Testis (tissue), 3 donors: Measurements from ENCODE around the gene EZH2. TPM values are rescaled to one million over a fixed set of nuclear protein-coding genes. Genes with fewer than 3 reads are reported as not detected.

Experiments used
- DNase-seq: peaks from one replicate; pipeline ENCODE4 v3.0.0-alpha.2; 2019
- H3K27ac ChIP-seq, 2 donors: fragments of 200-600 bp; sonication (generic); one replicate each; pipeline ENCODE4 v1.5.1; 2019
- H3K27me3 ChIP-seq: fragments of 200-600 bp; sonication (generic); one replicate; pipeline ENCODE4 v1.5.1; 2019
- H3K36me3 ChIP-seq: fragments of 200-600 bp; sonication (generic); one replicate; pipeline ENCODE4 v1.5.1; 2017; ENCODE audit warnings: low read depth; ENCODE audit errors: missing control alignments
- H3K4me1 ChIP-seq: fragments of 200-600 bp; sonication (generic); one replicate; pipeline ENCODE4 v1.5.1; 2019
- H3K4me3 ChIP-seq, 2 donors: fragments of 200-600 bp; sonication (generic); one replicate each; pipeline ENCODE4 v1.5.1; 2017 to 2019
- H3K9me3 ChIP-seq: fragments of 200-600 bp; sonication (generic); one replicate; pipeline ENCODE4 v1.5.1; 2017
- POLR2A ChIP-seq: fragments of 450-650 bp; IDR thresholded peaks from one replicate; pipeline ENCODE4 v1.6.1; 2017; ENCODE audit warnings: antibody characterized with exemption, mild to moderate bottlenecking, moderate library complexity
- WGBS, 2 donors: methylation state at CpG; one replicate each; pipeline ENCODE4 v1.1.5; 2018; 5-methylcytosine and 5-hydroxymethylcytosine counted together
- intact Hi-C: fragments of 100-400 bp; cut with DNase I; formaldehyde crosslinking; loops from one replicate; pipeline ENCODE4 v1.15.1; 2023; ENCODE audit warnings: low total_unique reads
- polyA plus RNA-seq: library from polyadenylated mRNA; stranded (reverse); fragments of 350-450 nt; fragmentation: Illumina TruSeq; extraction: RNeasy Lipid Tissue Mini Kit (QIAGEN cat#74804); gene quantifications from one replicate; pipeline ENCODE4 v1.2.3, GENCODE V29; 2014; ENCODE audit warnings: low read depth, low replicate concordance; ENCODE audit not compliant: insufficient read depth
- total RNA-seq, 2 donors: library from RNA; depleted of rRNA; stranded (reverse); fragments of >200 nt; gene quantifications; one replicate each; pipeline ENCODE4 v1.2.3, GENCODE V29; 2016
- TF ChIP-seq, protein P1 (sequence below), 3 experiments: fragments of 450-650 bp in 2 of 3; fragments of 200-600 bp in 1 of 3; sonication (generic) in 1 of 3; IDR thresholded peaks; one replicate each; pipeline ENCODE4 v1.5.1; 2016 to 2019; ENCODE audit warnings: antibody characterized with exemption in 3 of 3, mild to moderate bottlenecking in 2 of 3, moderate library complexity in 1 of 3

The EZH2 gene
- total and polyA plus RNA-seq, 3 donors from 2014 or later = 27.0 to 60.3 (median 36.0) TPM

DNA sequence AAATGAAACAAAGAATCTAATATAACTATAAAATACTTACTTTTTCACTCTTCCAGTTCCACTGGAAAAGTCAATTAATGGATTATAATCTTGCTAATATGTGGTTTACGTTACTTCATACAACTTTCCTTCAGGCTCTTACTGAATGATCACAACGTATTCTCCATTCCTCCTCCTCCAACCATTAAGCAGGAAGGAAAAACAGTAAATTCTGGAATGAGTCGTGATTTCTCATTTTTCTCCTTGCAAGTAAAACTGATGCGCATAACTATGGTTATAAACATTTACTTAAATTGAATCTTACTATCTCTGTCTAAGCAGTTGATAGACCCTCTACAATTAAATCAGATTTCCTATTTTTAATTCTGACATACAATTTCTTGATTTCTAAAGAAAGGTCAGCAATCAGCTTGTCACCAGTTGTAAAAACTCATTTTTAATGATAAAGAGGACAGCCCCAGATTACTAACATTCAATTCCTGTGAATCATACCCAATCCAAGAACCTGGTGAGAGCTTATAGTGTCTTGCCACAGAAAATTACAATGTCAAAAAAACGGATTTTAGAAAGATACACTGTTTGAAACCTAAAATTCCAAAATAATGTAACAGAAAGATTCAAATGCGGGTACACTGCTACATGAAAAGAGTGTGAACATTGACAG lies 64.3 kb downstream of the EZH2 start:
- TF ChIP-seq, protein P1, sequence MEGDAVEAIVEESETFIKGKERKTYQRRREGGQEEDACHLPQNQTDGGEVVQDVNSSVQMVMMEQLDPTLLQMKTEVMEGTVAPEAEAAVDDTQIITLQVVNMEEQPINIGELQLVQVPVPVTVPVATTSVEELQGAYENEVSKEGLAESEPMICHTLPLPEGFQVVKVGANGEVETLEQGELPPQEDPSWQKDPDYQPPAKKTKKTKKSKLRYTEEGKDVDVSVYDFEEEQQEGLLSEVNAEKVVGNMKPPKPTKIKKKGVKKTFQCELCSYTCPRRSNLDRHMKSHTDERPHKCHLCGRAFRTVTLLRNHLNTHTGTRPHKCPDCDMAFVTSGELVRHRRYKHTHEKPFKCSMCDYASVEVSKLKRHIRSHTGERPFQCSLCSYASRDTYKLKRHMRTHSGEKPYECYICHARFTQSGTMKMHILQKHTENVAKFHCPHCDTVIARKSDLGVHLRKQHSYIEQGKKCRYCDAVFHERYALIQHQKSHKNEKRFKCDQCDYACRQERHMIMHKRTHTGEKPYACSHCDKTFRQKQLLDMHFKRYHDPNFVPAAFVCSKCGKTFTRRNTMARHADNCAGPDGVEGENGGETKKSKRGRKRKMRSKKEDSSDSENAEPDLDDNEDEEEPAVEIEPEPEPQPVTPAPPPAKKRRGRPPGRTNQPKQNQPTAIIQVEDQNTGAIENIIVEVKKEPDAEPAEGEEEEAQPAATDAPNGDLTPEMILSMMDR (IDR thresholded peaks at IDR 0.05) = no peak
- no peak for TF ChIP-seq POLR2A
- no peak for DNase-seq
- no peaks in the 10 kb centered on the region for H3K27me3 ChIP-seq
- WGBS, 2 donors = 76 to 81% methylated on average over 6 of the region's 6 CpGs
- no peak overlapping the region for H3K27ac ChIP-seq
- no peaks in the 10 kb centered on the region for H3K36me3 ChIP-seq
- H3K4me1 ChIP-seq = no peaks in the 10 kb centered on the region
- no peaks in the 10 kb centered on the region for H3K9me3 ChIP-seq
- intact Hi-C loops = no loop called here
- no peak overlapping the region for H3K4me3 ChIP-seq

DNA sequence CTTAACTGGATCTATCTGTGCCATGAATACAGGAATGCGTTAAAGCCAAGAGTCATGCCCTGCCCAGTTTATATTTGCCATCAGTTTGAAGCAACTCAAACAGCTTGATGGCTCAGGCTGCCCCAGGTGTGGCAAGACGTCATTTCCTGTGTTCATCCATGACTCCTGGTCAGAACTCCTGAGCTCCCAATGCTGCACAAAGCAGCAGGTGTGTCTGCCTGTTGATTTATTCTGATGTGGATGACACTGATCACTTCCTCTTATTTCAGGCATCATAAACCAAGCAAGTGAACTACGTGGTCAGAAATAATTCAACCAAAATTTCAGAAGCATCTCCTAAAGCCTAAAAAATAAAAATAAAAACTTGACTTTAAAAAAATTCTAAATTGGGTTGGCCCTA lies 68.5 kb downstream of the EZH2 start:
- no peak for TF ChIP-seq POLR2A
- TF ChIP-seq, protein P1 (IDR thresholded peaks at IDR 0.05) = no peak
- H3K27ac ChIP-seq = no peak overlapping the region
- no peak for DNase-seq
- intact Hi-C loops = no loop called here
- WGBS, 2 donors = 87 to 96% methylated on average over 3 of the region's 3 CpGs
- no peaks in the 10 kb centered on the region for H3K4me1 ChIP-seq
- no peaks in the 10 kb centered on the region for H3K27me3 ChIP-seq
- no peaks in the 10 kb centered on the region for H3K36me3 ChIP-seq
- no peak overlapping the region for H3K4me3 ChIP-seq
- H3K9me3 ChIP-seq = no peaks in the 10 kb centered on the region

DNA sequence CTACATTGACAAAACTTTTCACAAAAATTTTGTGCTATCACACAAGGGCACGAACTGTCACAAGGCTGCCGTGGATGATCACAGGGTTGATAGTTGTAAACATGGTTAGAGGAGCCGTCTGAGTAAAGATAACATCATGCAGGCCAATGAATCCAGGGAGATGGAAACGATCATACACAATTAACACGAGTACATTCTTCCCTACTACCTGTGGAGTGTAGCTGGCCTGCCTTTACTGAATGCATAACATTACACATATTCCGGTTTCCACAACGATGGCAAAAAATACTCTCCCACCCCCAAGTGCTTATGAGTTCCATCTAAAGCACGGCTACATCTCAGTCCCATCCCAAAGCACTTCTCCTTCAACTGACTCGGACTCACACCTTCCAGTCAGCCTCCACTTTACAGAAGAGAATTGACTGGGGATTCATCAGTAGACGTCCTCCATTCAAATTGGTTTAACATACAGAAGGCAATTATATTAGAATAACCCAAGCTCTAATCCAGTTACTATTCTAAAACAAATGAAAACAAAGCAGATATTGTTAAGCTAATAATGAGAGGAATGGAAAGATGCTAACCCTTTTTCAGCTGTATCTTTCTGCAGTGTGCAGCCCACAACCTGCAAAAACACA lies 69.0 kb downstream of the EZH2 start:
- Histone ChIP-seq H3K36me3 (no peaks in the 10 kb centered on the region), H3K27ac (no peak overlapping the region), H3K27me3 (no peaks in the 10 kb centered on the region), H3K4me1 (no peaks in the 10 kb centered on the region), H3K4me3 (no peak overlapping the region), H3K9me3 (no peaks in the 10 kb centered on the region)
- TF ChIP-seq, protein P1 (IDR thresholded peaks at IDR 0.05) = no peak
- no peak for TF ChIP-seq POLR2A
- DNase-seq = no peak
- WGBS, 2 donors = 86 to 90% methylated on average over 10 of the region's 10 CpGs
- intact Hi-C loops = no loop called here

DNA sequence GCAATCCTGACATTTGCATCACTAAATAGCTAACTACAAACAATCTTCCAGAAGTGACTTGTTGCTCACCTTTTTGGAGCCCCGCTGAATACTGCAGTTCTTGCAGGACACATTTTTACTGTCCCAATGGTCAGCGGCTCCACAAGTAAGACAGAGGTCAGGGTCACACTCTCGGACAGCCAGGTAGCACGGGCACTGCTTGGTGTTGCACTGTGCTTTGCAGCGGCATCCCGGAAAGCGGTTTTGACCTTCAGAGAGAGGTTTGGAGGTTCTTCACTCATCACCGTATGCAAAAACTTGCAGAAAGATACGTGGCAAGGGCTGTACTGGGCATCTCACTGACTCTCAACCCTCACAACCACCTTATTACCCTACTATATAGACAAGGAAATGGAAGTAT lies 70.2 kb downstream of the EZH2 start:
- TF ChIP-seq POLR2A = no peak
- Histone ChIP-seq H3K4me1 (no peaks in the 10 kb centered on the region), H3K27ac (no peak overlapping the region), H3K9me3 (no peaks in the 10 kb centered on the region), H3K36me3 (no peaks in the 10 kb centered on the region), H3K27me3 (no peaks in the 10 kb centered on the region), H3K4me3 (no peak overlapping the region)
- intact Hi-C loops = no loop called here
- DNase-seq = no peak
- 92 to 93% methylated on average over 9 of the region's 9 CpGs for WGBS, 2 donors

DNA sequence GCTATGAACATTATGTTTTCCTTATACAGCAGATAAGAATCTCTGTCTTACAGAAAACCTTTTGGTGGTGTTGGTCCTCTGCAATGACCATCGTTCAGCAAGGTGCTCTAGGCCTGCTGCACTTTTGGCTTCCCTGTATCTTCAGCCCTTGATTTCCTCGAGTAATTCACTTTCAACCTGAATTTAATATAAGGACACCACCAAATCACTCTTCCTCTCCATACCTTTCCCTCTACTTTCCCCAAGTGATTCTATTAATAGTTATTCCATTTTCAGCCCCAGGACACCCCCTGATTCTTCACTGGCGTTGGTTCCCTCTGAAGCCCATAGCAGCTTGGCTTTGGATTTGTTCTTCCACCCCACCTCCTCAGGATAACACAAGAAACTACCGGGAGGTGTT lies 72.2 kb downstream of the EZH2 start:
- DNase-seq = no peak
- H3K4me1 ChIP-seq = no peaks in the 10 kb centered on the region
- H3K36me3 ChIP-seq = no peaks in the 10 kb centered on the region
- 88 to 89% methylated on average over 4 of the region's 4 CpGs for WGBS, 2 donors
- intact Hi-C loops = no loop called here
- no peak overlapping the region for H3K4me3 ChIP-seq
- no peaks in the 10 kb centered on the region for H3K9me3 ChIP-seq
- H3K27ac ChIP-seq = no peak overlapping the region
- TF ChIP-seq, protein P1 (IDR thresholded peaks at IDR 0.05) = no peak
- TF ChIP-seq POLR2A = no peak
- no peaks in the 10 kb centered on the region for H3K27me3 ChIP-seq
